Suprapubic skin (tissue), 4 donors: ENCODE data around the gene PMVK. TPM values are rescaled to one million over a fixed set of nuclear protein-coding genes. Genes with fewer than 3 reads are reported as not detected.

ENCODE experiments used
- DNase-seq, 2 donors: peaks; one replicate each; pipeline ENCODE4 v3.0.0-alpha.2; 2019; ENCODE audit warnings: low spot score in 2 of 2
- H3K27ac ChIP-seq: fragments of 200-600 bp; sonication (generic); one replicate; pipeline ENCODE4 v1.5.1; 2019
- H3K27me3 ChIP-seq: fragments of 200-600 bp; sonication (generic); one replicate; pipeline ENCODE4 v1.5.1; 2019
- H3K36me3 ChIP-seq: fragments of 200-600 bp; sonication (generic); one replicate; pipeline ENCODE4 v1.5.1; 2019
- H3K4me1 ChIP-seq: fragments of 200-600 bp; sonication (generic); one replicate; pipeline ENCODE4 v1.5.1; 2019
- H3K4me3 ChIP-seq: fragments of 200-600 bp; sonication (generic); one replicate; pipeline ENCODE4 v1.5.1; 2019; ENCODE audit warnings: mild to moderate bottlenecking
- H3K9me3 ChIP-seq: fragments of 200-600 bp; sonication (generic); one replicate; pipeline ENCODE4 v1.5.1; 2019
- CTCF ChIP-seq, 2 donors: fragments of 200-600 bp in 1 of 2; fragments of 450-650 bp in 1 of 2; sonication (generic) in 1 of 2; IDR thresholded peaks; one replicate each; pipeline ENCODE4 v1.5.1; 2016 to 2019; ENCODE audit warnings: antibody characterized with exemption in 2 of 2, mild to moderate bottlenecking in 1 of 2, moderate library complexity in 1 of 2
- EP300 ChIP-seq: sonication (generic); formaldehyde crosslinking; IDR thresholded peaks from one replicate; pipeline ENCODE4 v1.6.1; 2017; ENCODE audit warnings: antibody characterized with exemption
- POLR2A ChIP-seq, 2 donors: fragments of 450-650 bp; IDR thresholded peaks; one replicate each; pipeline ENCODE4 v1.6.1; 2017; ENCODE audit warnings: antibody characterized with exemption in 2 of 2, mild to moderate bottlenecking in 2 of 2, moderate library complexity in 2 of 2
- POLR2AphosphoS5 ChIP-seq, 3 donors: sonication (generic); formaldehyde crosslinking; IDR thresholded peaks; one replicate each; pipeline ENCODE4 v1.6.1; 2017; ENCODE audit warnings: antibody characterized with exemption in 3 of 3
- WGBS: methylation state at CpG from one replicate; pipeline ENCODE4 v1.1.5; 2018; 5-methylcytosine and 5-hydroxymethylcytosine counted together
- total RNA-seq, 4 donors: library from RNA; depleted of rRNA; stranded (reverse); fragments of >200 nt; gene quantifications; one replicate each; pipeline ENCODE4 v1.1.0, GENCODE V29; 2016

PMVK gene
- total RNA-seq, 4 donors from 2014 or later: 19.3 to 38.0 (median 28.8) TPM

GRCh38 chr1:154883919-154884868 is 52.3 kb downstream of the PMVK start:
- WGBS: 81% methylated on average over 15 of the region's 15 CpGs
- no peak overlapping the region for H3K27ac ChIP-seq
- H3K36me3 ChIP-seq: no peaks in the 10 kb centered on the region
- no peak overlapping the region for H3K4me3 ChIP-seq
- no peaks in the 10 kb centered on the region for H3K4me1 ChIP-seq
- H3K27me3 ChIP-seq: no peaks in the 10 kb centered on the region
- H3K9me3 ChIP-seq: no peaks in the 10 kb centered on the region
- peak in 1 of 2 donors; percentile 56 for DNase-seq
- TF ChIP-seq CTCF (IDR thresholded peaks at IDR 0.05) (no peak), POLR2A (IDR thresholded peaks at IDR 0.05) (no peak), POLR2AphosphoS5 (IDR thresholded peaks at IDR 0.05) (no peak), EP300 (no peak)

DNA sequence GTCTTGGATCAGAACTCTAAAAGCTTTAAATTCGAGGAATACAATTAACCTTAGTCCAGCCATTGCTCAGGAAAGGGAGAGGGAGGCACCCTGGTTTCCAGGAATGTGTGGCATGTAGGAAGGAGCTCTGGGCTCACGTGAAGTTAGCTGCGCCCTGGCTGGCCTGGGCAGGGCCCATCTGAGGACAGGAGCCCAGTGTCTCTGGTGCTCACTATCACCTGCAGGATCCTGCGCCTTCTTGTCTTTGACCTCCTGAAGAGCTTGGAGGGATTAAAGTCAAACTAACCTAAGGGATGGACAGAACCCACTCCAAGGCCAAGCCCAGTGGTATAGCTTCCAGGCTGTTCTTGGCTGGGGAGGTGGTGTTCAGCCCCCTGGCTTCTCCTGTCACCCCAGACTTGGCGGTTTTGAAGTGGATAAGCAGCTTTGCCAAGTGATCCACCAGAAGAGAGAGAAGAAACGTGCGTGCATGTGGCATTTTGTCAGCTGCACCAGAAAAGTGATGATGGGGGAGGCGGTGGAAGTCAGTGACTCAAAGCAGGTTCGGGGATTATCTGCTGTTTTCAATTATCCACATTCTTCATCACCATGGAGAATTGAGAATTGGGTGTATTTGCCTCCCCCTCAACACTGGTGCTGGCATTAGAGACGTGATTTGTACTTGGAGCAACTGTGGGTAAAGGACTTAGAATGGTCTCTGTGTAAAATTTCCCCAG is 54.5 kb downstream of the PMVK start:
- Histone ChIP-seq H3K9me3 (no peaks in the 10 kb centered on the region), H3K27ac (no peak overlapping the region), H3K4me3 (no peak overlapping the region), H3K4me1 (no peaks in the 10 kb centered on the region), H3K36me3 (no peaks in the 10 kb centered on the region), H3K27me3 (no peaks in the 10 kb centered on the region)
- DNase-seq: peak in 1 of 2 donors; percentile 16
- TF ChIP-seq EP300 (no peak), CTCF (IDR thresholded peaks at IDR 0.05) (no peak), POLR2A (IDR thresholded peaks at IDR 0.05) (no peak)
- WGBS: 56% methylated on average over 10 of the region's 10 CpGs

DNA sequence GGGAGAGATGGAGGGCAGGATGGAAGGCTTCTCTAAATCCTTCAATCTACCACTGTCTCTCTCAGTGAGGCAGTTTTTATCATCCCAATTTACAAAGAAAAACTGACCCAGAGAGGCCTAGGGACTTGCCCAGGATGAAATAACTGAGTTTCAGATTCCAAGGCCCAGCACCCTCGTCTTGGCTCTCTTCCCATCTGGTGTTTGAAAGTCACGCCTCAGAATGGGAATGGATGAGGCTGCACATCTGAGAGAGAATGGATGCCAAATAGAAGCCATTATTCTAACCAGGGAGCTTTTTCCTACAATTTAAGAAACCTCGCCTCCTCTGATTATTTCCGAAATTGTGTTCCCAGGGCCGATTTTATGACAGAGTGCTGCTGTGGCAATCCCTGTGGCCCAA is 55.8 kb downstream of the PMVK start:
- TF ChIP-seq EP300: no peak
- TF ChIP-seq POLR2AphosphoS5 (IDR thresholded peaks at IDR 0.05): no peak
- no peak for TF ChIP-seq CTCF (IDR thresholded peaks at IDR 0.05)
- TF ChIP-seq POLR2A (IDR thresholded peaks at IDR 0.05): no peak
- Histone ChIP-seq H3K27me3 (no peaks in the 10 kb centered on the region), H3K4me1 (no peaks in the 10 kb centered on the region), H3K36me3 (no peaks in the 10 kb centered on the region), H3K9me3 (no peaks in the 10 kb centered on the region), H3K27ac (no peak overlapping the region), H3K4me3 (no peak overlapping the region)
- peak in 1 of 2 donors; percentile 6 for DNase-seq
- WGBS: 58% methylated on average over 5 of the region's 5 CpGs

- Histone ChIP-seq H3K4me1 (no peaks in the 10 kb centered on the region), H3K36me3 (no peaks in the 10 kb centered on the region), H3K27ac (no peak overlapping the region), H3K4me3 (no peak overlapping the region), H3K27me3 (no peaks in the 10 kb centered on the region), H3K9me3 (no peaks in the 10 kb centered on the region)
- TF ChIP-seq CTCF (IDR thresholded peaks at IDR 0.05): no peak
- no peak for TF ChIP-seq EP300
- TF ChIP-seq POLR2AphosphoS5 (IDR thresholded peaks at IDR 0.05): no peak
- no peak for TF ChIP-seq POLR2A (IDR thresholded peaks at IDR 0.05)
- 80% methylated on average over 15 of the region's 16 CpGs for WGBS
- no peak for DNase-seq
Observed at GRCh38 chr1:154879038-154879421, 57.5 kb downstream of the PMVK start.

DNA sequence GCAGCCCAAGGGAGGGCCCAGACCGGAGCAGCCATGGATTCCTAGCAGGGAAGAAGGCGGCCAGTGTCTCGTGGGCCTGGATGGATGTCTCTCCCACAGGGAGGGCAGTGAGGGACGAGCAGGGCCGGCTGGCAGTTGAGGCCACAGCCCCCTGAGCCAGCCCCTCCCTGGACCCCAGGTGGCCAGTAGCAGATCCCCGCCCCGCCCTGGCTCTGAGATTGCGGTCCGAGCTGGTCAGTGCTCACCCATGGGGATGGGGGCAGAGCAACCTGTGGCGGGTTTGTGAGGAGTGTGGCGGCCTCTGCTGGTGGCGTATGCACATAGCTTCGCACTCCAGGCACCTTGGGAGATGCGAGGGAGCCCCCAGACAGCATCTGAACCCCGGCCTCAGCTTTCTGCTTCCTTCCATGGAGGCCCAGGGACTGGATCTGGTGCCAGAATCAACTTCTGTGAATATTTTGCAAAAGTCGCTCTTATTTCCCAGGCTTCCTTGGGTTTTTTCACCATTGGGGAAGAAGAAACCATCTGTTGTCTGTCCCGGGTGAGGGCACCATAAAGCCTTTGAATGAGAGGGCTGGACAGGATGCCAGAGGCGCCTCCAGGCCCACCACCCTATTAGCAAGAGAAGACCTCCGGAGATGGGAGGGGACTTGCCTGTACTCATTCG is 58.0 kb downstream of the PMVK start:
- TF ChIP-seq EP300: no peak
- TF ChIP-seq POLR2A (IDR thresholded peaks at IDR 0.05): no peak
- peak; percentile 78 to 79 for TF ChIP-seq CTCF (IDR thresholded peaks at IDR 0.05)
- no peak for TF ChIP-seq POLR2AphosphoS5 (IDR thresholded peaks at IDR 0.05)

More for the DNA sequence above, 58.0 kb downstream of the PMVK start:
- H3K36me3 ChIP-seq: no peaks in the 10 kb centered on the region
- WGBS: 55% methylated on average over 10 of the region's 20 CpGs
- peak; percentile 84 for DNase-seq
- no peaks in the 10 kb centered on the region for H3K9me3 ChIP-seq
- no peak overlapping the region for H3K4me3 ChIP-seq
- H3K4me1 ChIP-seq: no peaks in the 10 kb centered on the region
- H3K27ac ChIP-seq: no peak overlapping the region
- H3K27me3 ChIP-seq: no peaks in the 10 kb centered on the region
